Measurements from ENCODE around the gene KLHDC9. TPM values are rescaled to one million over a fixed set of nuclear protein-coding genes. Genes with fewer than 3 reads are reported as not detected.
A peak's percentile ranks its signal among the peaks of the same experiment; 100 is the strongest.

KLHDC9 gene
- total RNA-seq, 6 experiments from 2014 or later: 1.4 to 6.8 (median 2.9) TPM

- ATAC-seq (no peak), DNase-seq (no peak)
- Histone ChIP-seq H3K9me3 (no peaks in the 10 kb centered on the region), H3K27ac (no peak overlapping the region), H3K36me3 (no peaks in the 10 kb centered on the region), H3K4me1 (no peaks in the 10 kb centered on the region), H3K27me3 (no peaks in the 10 kb centered on the region), H3K4me3 (no peak overlapping the region)
- TF ChIP-seq CTCF (IDR thresholded peaks at IDR 0.05): no peak
- no peak for TF ChIP-seq POLR2A (IDR thresholded peaks at IDR 0.05)
- intact Hi-C loops (cut with DNase I): no loop called here
- WGBS (ENCODE audit: insufficient coverage, low coverage, low lambda C conversion rate, missing lambda C conversion rate): 78% methylated on average over 4 of the region's 5 CpGs
Observed at GRCh38 chr1:161080441-161081405, 17.4 kb upstream of the KLHDC9 start.

GRCh38 chr1:161081519-161081918 is 16.6 kb upstream of the KLHDC9 start:
- no peak overlapping the region for H3K27ac ChIP-seq
- 64% methylated on average over 3 of the region's 5 CpGs for WGBS (ENCODE audit: insufficient coverage, low coverage, low lambda C conversion rate, missing lambda C conversion rate)
- ATAC-seq: no peak
- no peaks in the 10 kb centered on the region for H3K36me3 ChIP-seq
- intact Hi-C loops (cut with DNase I): no loop called here
- no peaks in the 10 kb centered on the region for H3K4me1 ChIP-seq
- H3K27me3 ChIP-seq: no peaks in the 10 kb centered on the region
- no peaks in the 10 kb centered on the region for H3K9me3 ChIP-seq
- TF ChIP-seq POLR2A (IDR thresholded peaks at IDR 0.05): no peak
- no peak for TF ChIP-seq CTCF (IDR thresholded peaks at IDR 0.05)
- no peak for DNase-seq
- H3K4me3 ChIP-seq: no peak overlapping the region

- intact Hi-C loops (cut with DNase I): no loop called here
- no peak for ATAC-seq
- H3K4me3 ChIP-seq: no peak overlapping the region
- TF ChIP-seq CTCF (IDR thresholded peaks at IDR 0.05) (no peak), POLR2A (IDR thresholded peaks at IDR 0.05) (no peak)
- H3K27ac ChIP-seq: no peak overlapping the region
- no peaks in the 10 kb centered on the region for H3K27me3 ChIP-seq
- WGBS (ENCODE audit: insufficient coverage, low coverage, low lambda C conversion rate, missing lambda C conversion rate): no CpG with 5 or more reads among the region's 2 CpGs
- no peaks in the 10 kb centered on the region for H3K4me1 ChIP-seq
- H3K36me3 ChIP-seq: no peaks in the 10 kb centered on the region
- DNase-seq: no peak
- no peaks in the 10 kb centered on the region for H3K9me3 ChIP-seq
Observed at GRCh38 chr1:161082483-161082882, 15.7 kb upstream of the KLHDC9 start.

GRCh38 chr1:161082996-161083747 is 15.0 kb upstream of the KLHDC9 start:
- H3K27ac ChIP-seq: no peak overlapping the region
- WGBS (ENCODE audit: insufficient coverage, low coverage, low lambda C conversion rate, missing lambda C conversion rate): 47% methylated on average over 5 of the region's 8 CpGs
- peak in 1 of 3 donors; percentile 70 for DNase-seq

More at GRCh38 chr1:161082996-161083747, 15.0 kb upstream of the KLHDC9 start:
- ATAC-seq: peak; percentile 40 to 90 (median 60)
- intact Hi-C loops (cut with DNase I): no loop called here
- H3K36me3 ChIP-seq: no peaks in the 10 kb centered on the region
- H3K27me3 ChIP-seq: no peaks in the 10 kb centered on the region
- no peaks in the 10 kb centered on the region for H3K9me3 ChIP-seq
- no peak overlapping the region for H3K4me3 ChIP-seq
- no peak for TF ChIP-seq CTCF (IDR thresholded peaks at IDR 0.05)
- no peak for TF ChIP-seq POLR2A (IDR thresholded peaks at IDR 0.05)
- no peaks in the 10 kb centered on the region for H3K4me1 ChIP-seq

Measured in right lobe of liver (tissue), 6 donors.